Amygdala (tissue), 56 donors: ENCODE data around the gene RBSN.

Experiments used
- DNase-seq, 56 donors: peaks; one replicate each; lab custom pipeline; 2025; lab: John Stamatoyannopoulos, UW

Gene RBSN

GRCh38 chr3:15023719-15024118, 75.2 kb downstream of the RBSN start:
- no peak for DNase-seq

- DNase-seq = no peak
Observed at GRCh38 chr3:15023249-15023648, 75.7 kb downstream of the RBSN start.
